GM12878 (cell line): ENCODE data around the gene LRRC15. TPM values are rescaled to one million over a fixed set of nuclear protein-coding genes. Genes with fewer than 3 reads are reported as not detected.

Experiments used
- ATAC-seq: fragments of 200-7000 bp; cut with Tn5 transposase; 3 replicates; pipeline ENCODE4 v1.9.1; 2020; ENCODE audit warnings: mild to moderate bottlenecking, moderate library complexity
- BruUV-seq: library from RNA; stranded (reverse); fragments of 400-500 nt; replicated peaks from 2 replicates; lab custom pipeline; 2021; lab: Mats Ljungman, UMichigan
- CTCF ChIA-PET: fragments of 300-600 bp; sonication (Branson Sonifier 250); formaldehyde crosslinking; extraction: SDS; loops from one replicate; lab custom pipeline; 2021; ENCODE audit warnings: inconsistent platforms; lab: Yijun Ruan, JAX
- POLR2A ChIA-PET: fragments of 350-600 bp; formaldehyde crosslinking; extraction: SDS; loops from one replicate; lab custom pipeline; 2021; ENCODE audit warnings: inconsistent platforms; lab: Charles Lee
- RAD21 ChIA-PET: fragments of 300-600 bp; sonication (Branson Sonifier 250); formaldehyde crosslinking; loops from one replicate; lab custom pipeline; 2023; ENCODE audit warnings: antibody characterized with exemption; ENCODE audit not compliant: unreplicated experiment; lab: Charles Lee
- SMC1A ChIA-PET: fragments of 300-600 bp; sonication (Branson Sonifier 250); formaldehyde crosslinking; loops from one replicate; lab custom pipeline; 2023; ENCODE audit not compliant: unreplicated experiment, uncharacterized antibody; lab: Charles Lee
- DNase-seq: peaks from one replicate; pipeline ENCODE4 v3.0.0-alpha.2; 2011; ENCODE audit warnings: low read depth, low spot score
- FAIRE-seq: peaks from 3 replicates; lab custom pipeline; 2011; peaks lifted over from hg19 to GRCh38; lab: Jason Lieb, UNC
- H2AFZ ChIP-seq: 2 replicates; pipeline ENCODE4 v1.6.0; 2011; ENCODE audit warnings: low read depth, low read length, control low read depth; ENCODE audit not compliant: control insufficient read depth
- H3K27ac ChIP-seq: 2 replicates; pipeline ENCODE4 v1.5.1; 2011; ENCODE audit warnings: control low read depth; ENCODE audit not compliant: control insufficient read depth, insufficient read depth
- H3K27me3 ChIP-seq, 2 experiments: replicated peaks in 1 of 2; 2 replicates each; pipeline versions ENCODE4 v1.6.0 to v1.6.1; 2011; ENCODE audit warnings: low read length in 1 of 2; ENCODE audit not compliant: control insufficient read depth in 2 of 2, insufficient read depth in 2 of 2
- H3K36me3 ChIP-seq, 2 experiments: 2 replicates each; pipeline ENCODE4 v1.5.1; 2011; ENCODE audit warnings: low read length in 1 of 2; ENCODE audit not compliant: control insufficient read depth in 2 of 2, insufficient read depth in 2 of 2
- H3K4me1 ChIP-seq: 2 replicates; pipeline ENCODE4 v1.6.1; 2011; ENCODE audit warnings: mild to moderate bottlenecking, low read length, moderate library complexity, mixed read lengths; ENCODE audit not compliant: control insufficient read depth, insufficient read depth
- H3K4me2 ChIP-seq: 2 replicates; pipeline ENCODE4 v1.6.0; 2011; ENCODE audit warnings: control low read depth; ENCODE audit not compliant: control insufficient read depth, insufficient read depth
- H3K4me3 ChIP-seq: fragments of 200-600 bp; sonication (generic); 2 replicates; pipeline ENCODE4 v1.5.1; 2016
- H3K79me2 ChIP-seq: 2 replicates; pipeline ENCODE4 v1.6.0; 2011; ENCODE audit warnings: low read length; ENCODE audit not compliant: control insufficient read depth, insufficient read depth
- H3K9ac ChIP-seq: 2 replicates; pipeline ENCODE4 v1.8.0; 2011; ENCODE audit warnings: low read length, control low read depth, mixed read lengths; ENCODE audit not compliant: control insufficient read depth, insufficient read depth
- H3K9me3 ChIP-seq: replicated peaks from 3 replicates; pipeline ENCODE4 v1.5.1; 2011; ENCODE audit warnings: mild to moderate bottlenecking, low read length; ENCODE audit not compliant: control insufficient read depth, insufficient read depth
- H4K20me1 ChIP-seq: 2 replicates; pipeline ENCODE4 v1.6.0; 2011; ENCODE audit not compliant: control insufficient read depth, insufficient read depth
- BMI1 ChIP-seq: fragments of 450-650 bp; IDR thresholded peaks from 2 replicates; pipeline ENCODE4 v1.6.1; 2016; ENCODE audit warnings: mild to moderate bottlenecking, moderate library complexity, borderline replicate concordance
- FOXM1 ChIP-seq: IDR thresholded peaks from 2 replicates; pipeline ENCODE4 v1.6.1; 2012; ENCODE audit warnings: low read depth, mild to moderate bottlenecking, inconsistent platforms, low read length, moderate library complexity
- MEF2B ChIP-seq: fragments of 450-650 bp; IDR thresholded peaks from 2 replicates; pipeline ENCODE4 v1.6.1; 2018; ENCODE audit warnings: mild to moderate bottlenecking, moderate library complexity; ENCODE audit not compliant: partially characterized antibody, poor library complexity, severe bottlenecking
- PAX5 ChIP-seq: IDR thresholded peaks from 2 replicates; pipeline ENCODE4 v1.6.1; 2011; ENCODE audit warnings: low read depth, low read length, borderline replicate concordance
- PML ChIP-seq: IDR thresholded peaks from 2 replicates; pipeline ENCODE4 v1.6.1; 2012; ENCODE audit warnings: low read length, inconsistent platforms
- RCOR1 ChIP-seq: conservative IDR thresholded peaks from 2 replicates; pipeline ENCODE4 v1.6.1; 2012; ENCODE audit warnings: low read depth, low read length, improper control_type of control experiment
- SUZ12 ChIP-seq: fragments of 200-600 bp; sonication (generic); IDR thresholded peaks from one replicate; pipeline ENCODE4 v1.6.1; 2018; ENCODE audit warnings: antibody characterized with exemption, mild to moderate bottlenecking; ENCODE audit not compliant: unreplicated experiment
- TBL1XR1 ChIP-seq: IDR thresholded peaks from 2 replicates; pipeline ENCODE4 v1.6.1; 2012; ENCODE audit warnings: low read depth, low read length, improper control_type of control experiment
- ZBTB40 ChIP-seq: fragments of 450-650 bp; IDR thresholded peaks from 2 replicates; pipeline ENCODE4 v1.6.1; 2016; ENCODE audit warnings: mild to moderate bottlenecking, moderate library complexity, borderline replicate concordance
- ZNF274 ChIP-seq: IDR thresholded peaks from one replicate; pipeline ENCODE4 v1.8.0; 2011; ENCODE audit not compliant: insufficient read length, insufficient read depth
- WGBS: methylation state at CpG from one replicate; pipeline ENCODE4 v1.1.6; 2016; ENCODE audit warnings: low lambda C conversion rate; ENCODE audit not compliant: insufficient replicate concordance, insufficient coverage; ENCODE audit errors: missing lambda C conversion rate; 5-methylcytosine and 5-hydroxymethylcytosine counted together
- in situ Hi-C: fragments of 300-500 bp; cut with MboI; formaldehyde crosslinking; loops from 9 replicates; pipeline ENCODE4 v1.14.3; 2018; ENCODE audit warnings: mixed read lengths
- intact Hi-C: fragments of 100-400 bp; cut with micrococcal nuclease; formaldehyde crosslinking; loops from one replicate; pipeline ENCODE4 v1.14.2; 2022; ENCODE audit not compliant: unreplicated experiment
- polyA plus RNA-seq, 11 experiments: library from polyadenylated mRNA; depleted of rRNA in 4 of 11; unstranded in 6 of 11; stranded (reverse) in 5 of 11; fragments of >200 nt; fragmentation: Nextera tagmentation in 4 of 11; fragmentation: Illumina TruSeq in 1 of 11; extraction: Ambion mirVana in 4 of 11; extraction: Trizol in 1 of 11; gene quantifications; 1 replicate in 1 of 11; 2 replicates in 10 of 11; pipeline versions ENCODE4 v1.2.1 to v1.2.3, GENCODE V29; 2011 to 2016; ENCODE audit warnings: inconsistent platforms in 2 of 11, missing spikeins in 2 of 11, low read depth in 1 of 11
- total RNA-seq, 4 experiments: library from RNA; depleted of rRNA in 3 of 4; stranded (reverse); fragments of >200 nt in 3 of 4; fragmentation: Illumina TruSeq in 1 of 4; extraction: Trizol in 1 of 4; gene quantifications; 2 replicates each; pipeline versions ENCODE4 v1.2.1 to v1.2.3, GENCODE V29; 2013 to 2021
- TF ChIP-seq, protein P1 (sequence below): IDR thresholded peaks from 2 replicates; pipeline ENCODE4 v1.6.1; 2011; ENCODE audit warnings: low read depth, low read length, improper control_type of control experiment, borderline replicate concordance

Gene LRRC15
- total and polyA plus RNA-seq, 10 of the 15 experiments (the other 5 are each of a cell fraction or from before 2014, with no cell fraction given): not detected

GRCh38 chr3:194328942-194329582 lies 40.5 kb downstream of the LRRC15 start:
- Histone ChIP-seq H3K4me2 (no peak overlapping the region), H3K36me3 (no peaks in the 10 kb centered on the region)
- intact Hi-C loops: no loop called here
- POLR2A ChIA-PET: no interaction called here
- SMC1A ChIA-PET: interaction anchor here (0.9 to 1.4 kb wide), 2 partner anchors 13 to 15 kb away, joined by 3 to 4 read pairs; no protein-coding TSS in a partner anchor
- TF ChIP-seq MEF2B (no peak), ZNF274 (no peak), RCOR1 (no peak), ZBTB40 (no peak), SUZ12 (no peak), TBL1XR1 (no peak), PML (no peak), PAX5 (no peak), FOXM1 (no peak), BMI1 (no peak)
- TF ChIP-seq, protein P1, sequence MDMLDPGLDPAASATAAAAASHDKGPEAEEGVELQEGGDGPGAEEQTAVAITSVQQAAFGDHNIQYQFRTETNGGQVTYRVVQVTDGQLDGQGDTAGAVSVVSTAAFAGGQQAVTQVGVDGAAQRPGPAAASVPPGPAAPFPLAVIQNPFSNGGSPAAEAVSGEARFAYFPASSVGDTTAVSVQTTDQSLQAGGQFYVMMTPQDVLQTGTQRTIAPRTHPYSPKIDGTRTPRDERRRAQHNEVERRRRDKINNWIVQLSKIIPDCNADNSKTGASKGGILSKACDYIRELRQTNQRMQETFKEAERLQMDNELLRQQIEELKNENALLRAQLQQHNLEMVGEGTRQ: no peak
- TF ChIP-seq, all 136 proteins: peak for 0
- 67% methylated on average over 14 of the region's 14 CpGs for WGBS
- peaks cover 0 to 7% of the 10 kb centered on the region in 2 experiments; a peak in 3 of 4 replicates for H3K27me3 ChIP-seq
- ChIA-PET RAD21 (no interaction called here), CTCF (interaction anchor here (0.8 to 1.5 kb wide), 3 partner anchors 13 to 75 kb away, joined by 3 to 7 read pairs (median 3); no protein-coding TSS in a partner anchor)
- H3K9me3 ChIP-seq: peaks cover 3% of the 10 kb centered on the region; the same call in 2 of the 3 replicates
- H3K4me1 ChIP-seq: peaks cover 3% of the 10 kb centered on the region; the same call in 1 of the 2 replicates
- in situ Hi-C loops: no loop called here
- H3K9ac ChIP-seq: no peak overlapping the region
- H4K20me1 ChIP-seq: no peaks in the 10 kb centered on the region
- DNase-seq: no peak
- FAIRE-seq: no peak
- no peaks in the 10 kb centered on the region for H3K79me2 ChIP-seq
- no peak overlapping the region for H3K27ac ChIP-seq
- H2AFZ ChIP-seq: no peak overlapping the region
- no peak for ATAC-seq
- no TSS peak for BruUV-seq
- H3K4me3 ChIP-seq: no peak overlapping the region
